GM12874 (cell line): ENCODE results near the gene ITGA7.

Source experiments
- TF ChIP-seq, protein P1 (sequence below): IDR thresholded peaks from 2 replicates; pipeline ENCODE4 v1.5.1; 2011; ENCODE audit warnings: low read depth, mild to moderate bottlenecking, control low read depth, low read length, moderate library complexity; ENCODE audit not compliant: insufficient read depth

The ITGA7 gene

DNA sequence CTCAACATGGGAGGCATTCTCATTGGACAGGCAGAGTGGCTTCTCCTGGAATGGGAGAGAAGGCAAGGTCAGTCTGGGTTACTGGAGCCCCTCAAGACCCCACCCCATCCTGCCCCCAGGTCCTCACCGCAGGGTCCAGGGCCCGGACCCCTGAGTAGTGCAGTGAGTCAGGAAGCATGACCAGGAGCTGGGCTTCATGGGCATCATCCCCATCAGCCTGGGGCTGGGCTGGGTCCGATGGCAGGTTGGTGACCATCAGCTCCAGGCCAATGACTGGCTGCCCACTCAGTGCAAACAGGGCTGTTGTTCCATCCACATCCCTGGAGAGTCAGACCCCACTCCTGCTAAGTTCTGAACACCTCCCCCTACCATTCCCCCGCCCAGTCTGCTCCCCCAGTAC, 13.1 kb downstream of the ITGA7 start:
- TF ChIP-seq, protein P1, sequence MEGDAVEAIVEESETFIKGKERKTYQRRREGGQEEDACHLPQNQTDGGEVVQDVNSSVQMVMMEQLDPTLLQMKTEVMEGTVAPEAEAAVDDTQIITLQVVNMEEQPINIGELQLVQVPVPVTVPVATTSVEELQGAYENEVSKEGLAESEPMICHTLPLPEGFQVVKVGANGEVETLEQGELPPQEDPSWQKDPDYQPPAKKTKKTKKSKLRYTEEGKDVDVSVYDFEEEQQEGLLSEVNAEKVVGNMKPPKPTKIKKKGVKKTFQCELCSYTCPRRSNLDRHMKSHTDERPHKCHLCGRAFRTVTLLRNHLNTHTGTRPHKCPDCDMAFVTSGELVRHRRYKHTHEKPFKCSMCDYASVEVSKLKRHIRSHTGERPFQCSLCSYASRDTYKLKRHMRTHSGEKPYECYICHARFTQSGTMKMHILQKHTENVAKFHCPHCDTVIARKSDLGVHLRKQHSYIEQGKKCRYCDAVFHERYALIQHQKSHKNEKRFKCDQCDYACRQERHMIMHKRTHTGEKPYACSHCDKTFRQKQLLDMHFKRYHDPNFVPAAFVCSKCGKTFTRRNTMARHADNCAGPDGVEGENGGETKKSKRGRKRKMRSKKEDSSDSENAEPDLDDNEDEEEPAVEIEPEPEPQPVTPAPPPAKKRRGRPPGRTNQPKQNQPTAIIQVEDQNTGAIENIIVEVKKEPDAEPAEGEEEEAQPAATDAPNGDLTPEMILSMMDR = no peak

DNA sequence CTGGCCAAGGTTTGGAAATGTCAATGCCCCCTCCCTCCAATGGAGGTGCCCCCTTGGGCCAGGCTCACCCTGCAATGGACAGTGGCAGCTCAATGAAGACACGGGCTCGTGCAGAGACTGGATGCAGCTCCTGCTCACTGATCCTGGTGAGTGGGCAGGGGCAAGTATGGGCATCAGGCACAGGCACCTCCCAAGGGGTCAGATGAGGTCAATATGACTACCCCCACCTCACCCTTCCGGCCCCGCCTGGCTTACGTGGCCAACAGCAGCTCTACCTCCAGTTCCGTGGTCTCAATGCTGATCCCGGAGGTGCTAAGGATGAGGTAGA, 13.6 kb downstream of the ITGA7 start:
- TF ChIP-seq, protein P1 = no peak

DNA sequence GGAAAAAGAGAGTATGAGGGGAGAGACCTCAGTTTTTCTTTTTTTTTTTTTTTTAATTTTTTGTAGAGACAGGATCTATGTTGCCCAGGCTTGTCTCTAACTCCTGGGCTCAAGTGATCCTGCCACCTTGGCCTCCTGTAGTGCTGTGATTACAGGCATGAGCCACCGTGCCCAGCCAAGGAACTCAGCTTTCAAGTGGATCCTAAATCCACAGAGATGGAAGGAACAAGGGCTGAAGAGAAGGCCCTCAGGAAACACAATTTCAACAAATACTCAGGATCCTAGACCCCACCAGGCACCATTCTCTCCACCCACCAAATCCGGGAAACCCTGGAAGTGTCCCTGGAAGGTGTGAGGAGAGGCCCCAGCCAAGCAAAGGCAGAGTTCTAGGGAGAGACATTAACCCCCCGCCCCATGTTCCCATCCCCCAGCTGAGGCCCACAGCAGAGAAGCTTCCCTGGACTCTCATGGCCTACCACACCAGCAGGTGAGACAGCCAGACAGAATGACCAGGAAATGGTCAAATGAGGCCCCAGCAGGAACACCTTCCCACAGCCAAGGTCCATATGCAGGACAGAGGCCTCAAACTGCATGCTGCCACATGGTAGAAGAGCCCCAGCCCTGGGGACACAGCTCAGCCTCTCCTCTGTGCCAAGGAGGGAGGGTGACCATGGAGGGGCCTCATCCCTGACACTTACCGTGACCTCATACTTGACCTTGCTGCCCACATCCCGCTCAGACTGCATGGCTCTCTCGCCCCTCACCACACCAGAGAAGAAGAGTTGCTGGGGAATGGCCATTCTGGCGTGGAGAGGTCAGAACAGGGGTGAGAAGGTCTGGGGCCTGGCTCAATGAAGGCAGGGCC, 14.1 kb downstream of the ITGA7 start:
- TF ChIP-seq, protein P1 = no peak

DNA sequence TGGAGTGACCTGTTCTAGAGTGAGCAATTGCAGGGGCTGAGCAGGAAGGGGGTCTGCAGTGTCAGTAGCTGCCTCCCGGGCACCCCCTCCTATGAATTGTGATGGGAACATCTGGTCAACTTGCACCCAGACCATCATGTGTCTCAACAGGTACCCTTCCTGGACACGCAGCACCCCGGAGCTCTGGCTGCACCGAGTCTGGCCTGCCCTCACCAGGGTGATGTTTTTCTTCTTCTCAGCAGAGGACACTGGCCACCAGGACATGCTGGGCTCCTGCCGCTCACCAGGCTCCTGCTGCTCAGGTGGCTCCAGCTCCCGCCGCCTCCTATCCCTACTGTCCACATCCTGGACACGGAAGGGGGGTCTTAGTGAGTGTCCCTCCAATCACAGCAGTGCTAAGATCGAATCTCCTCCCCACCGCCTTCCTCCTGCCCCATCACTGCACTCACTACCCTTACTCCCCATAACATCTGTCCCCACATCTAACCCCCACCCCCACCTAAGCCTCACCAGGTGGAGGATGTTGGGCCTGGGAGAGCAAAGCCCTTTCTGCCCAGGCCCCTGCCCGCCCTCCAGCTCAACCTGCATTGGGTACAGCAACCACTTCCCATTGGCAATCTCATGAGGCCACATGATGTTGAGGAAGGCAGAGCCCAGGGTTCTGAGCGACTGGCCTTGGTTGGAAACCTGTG, 14.9 kb downstream of the ITGA7 start:
- TF ChIP-seq, protein P1 = no peak

DNA sequence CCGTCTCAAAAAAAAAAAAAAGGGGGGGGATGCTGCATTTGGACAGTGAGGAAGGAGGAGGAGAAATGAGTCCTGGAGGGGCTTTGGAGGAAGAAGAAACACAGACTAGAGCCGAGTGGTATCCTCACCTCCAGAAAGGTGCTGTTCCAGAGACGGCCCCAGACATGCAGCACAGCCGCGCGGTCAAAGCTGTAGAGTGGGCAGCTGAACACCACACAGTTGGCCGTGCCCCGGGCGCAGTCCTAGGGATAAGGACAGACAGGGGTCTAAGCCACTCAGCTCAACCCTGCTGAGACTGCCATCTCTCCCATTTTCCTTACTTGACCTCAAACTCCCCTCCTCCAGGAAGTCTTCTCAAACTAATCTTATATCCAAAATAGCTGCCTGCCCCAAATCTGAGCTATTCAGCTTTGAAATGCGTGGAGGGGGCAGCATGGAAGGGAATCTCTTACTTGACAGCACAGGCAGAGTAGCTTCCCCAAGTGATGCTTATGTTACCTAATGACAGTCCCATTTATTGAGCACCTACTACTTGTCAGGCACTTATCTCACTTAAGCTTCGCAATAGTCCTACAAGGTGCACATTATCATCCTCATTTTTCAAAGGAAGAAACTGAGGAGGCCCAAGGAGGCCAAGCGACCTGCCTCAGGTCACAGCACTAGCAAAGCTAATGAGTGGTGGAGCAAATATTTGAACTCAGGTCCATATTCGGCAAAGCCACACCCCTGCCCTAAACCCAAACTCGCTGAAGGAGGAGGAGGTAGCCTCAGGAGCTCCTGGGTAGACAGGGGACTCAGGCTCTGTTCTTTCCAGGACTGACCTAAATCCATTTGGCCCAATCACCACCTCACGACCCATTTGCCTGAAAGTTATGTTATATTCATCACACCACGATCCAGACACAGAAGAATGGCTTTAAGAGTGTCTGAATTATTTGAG, 18.7 kb downstream of the ITGA7 start:
- TF ChIP-seq, protein P1 = no peak

DNA sequence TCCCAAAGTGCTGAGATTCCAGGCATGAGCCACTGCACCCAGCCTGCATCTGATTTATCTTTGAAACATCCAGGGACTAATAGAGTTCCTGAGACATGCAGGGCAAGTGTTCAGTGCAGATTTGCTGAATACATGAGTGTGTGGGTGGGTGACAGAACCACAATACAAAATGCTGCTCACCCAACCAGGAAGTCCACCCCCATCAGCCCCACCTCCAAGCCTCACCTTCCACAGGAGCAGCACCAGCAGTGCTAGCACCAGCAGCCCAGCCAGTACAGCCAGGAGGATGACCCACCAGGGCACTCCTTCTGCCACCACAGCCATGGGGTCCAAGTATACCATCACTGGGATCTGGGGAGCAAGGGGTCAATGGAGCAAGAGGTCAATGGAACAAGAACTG, 20.0 kb downstream of the ITGA7 start:
- TF ChIP-seq, protein P1 = no peak
